BE2C (cell line): Measurements from ENCODE around the gene NME3.

ENCODE experiments used
- DNase-seq: peaks from one replicate; pipeline ENCODE4 v3.0.0-alpha.2; 2020
- H3K27me3 ChIP-seq: fragments of 250-450 bp; sonication (Bioruptor Pico); 2 replicates; pipeline ENCODE4 v1.5.1; 2020; ENCODE audit warnings: mild to moderate bottlenecking
- H3K36me3 ChIP-seq: fragments of 250-450 bp; sonication (Bioruptor Pico); 2 replicates; pipeline ENCODE4 v1.5.1; 2020; ENCODE audit warnings: mild to moderate bottlenecking
- H3K4me1 ChIP-seq: fragments of 250-450 bp; sonication (Bioruptor Pico); 2 replicates; pipeline ENCODE4 v1.5.1; 2020
- H3K4me3 ChIP-seq: 2 replicates; pipeline ENCODE4 v1.5.1; 2011; ENCODE audit warnings: low read depth, low read length
- H3K9me3 ChIP-seq: fragments of 250-450 bp; sonication (Bioruptor Pico); 2 replicates; pipeline ENCODE4 v1.5.1; 2020
- CTCF ChIP-seq: IDR thresholded peaks from 2 replicates; pipeline ENCODE4 v1.5.1; 2012; ENCODE audit warnings: mild to moderate bottlenecking, low read depth, low read length

Gene NME3

GRCh38 chr16:1768061-1768766 lies 3.1 kb downstream of the NME3 start:
- DNase-seq = no peak
- Histone ChIP-seq H3K4me1 (peaks cover 4% of the 10 kb centered on the region), H3K27me3 (no peaks in the 10 kb centered on the region), H3K36me3 (peaks cover 71% of the 10 kb centered on the region), H3K4me3 (no peak overlapping the region), H3K9me3 (no peaks in the 10 kb centered on the region)
- no peak for TF ChIP-seq CTCF

GRCh38 chr16:1767116-1767994 lies 4.0 kb downstream of the NME3 start:
- no peak overlapping the region for H3K4me3 ChIP-seq
- no peak for DNase-seq
- H3K27me3 ChIP-seq = no peaks in the 10 kb centered on the region
- H3K9me3 ChIP-seq = no peaks in the 10 kb centered on the region
- H3K4me1 ChIP-seq = peaks cover 4% of the 10 kb centered on the region
- peaks cover 79% of the 10 kb centered on the region for H3K36me3 ChIP-seq
- no peak for TF ChIP-seq CTCF

DNA sequence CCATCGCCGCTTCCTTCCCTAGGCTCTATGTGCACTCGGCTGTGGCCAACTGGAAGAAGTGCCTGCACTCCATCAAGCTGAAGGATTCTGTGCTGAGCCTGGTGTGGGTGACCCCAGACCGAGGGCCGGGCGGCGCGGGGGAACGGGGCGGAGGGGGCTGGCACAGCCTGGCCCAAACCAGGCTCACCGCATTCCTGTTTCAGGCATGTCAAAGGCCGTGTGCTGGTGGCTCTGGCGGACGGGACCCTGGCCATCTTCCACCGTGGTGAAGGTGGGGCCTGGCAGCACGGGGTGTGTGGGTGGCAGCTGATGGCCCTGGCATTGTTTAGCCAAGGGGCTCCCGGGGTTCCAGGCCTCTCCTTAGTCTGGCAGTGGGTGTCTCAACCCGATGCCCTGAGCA lies 4.6 kb downstream of the NME3 start:
- H3K4me3 ChIP-seq = no peak overlapping the region
- peaks cover 77% of the 10 kb centered on the region for H3K36me3 ChIP-seq
- no peaks in the 10 kb centered on the region for H3K9me3 ChIP-seq
- DNase-seq = no peak
- TF ChIP-seq CTCF = no peak
- peaks cover 4% of the 10 kb centered on the region for H3K4me1 ChIP-seq
- H3K27me3 ChIP-seq = no peaks in the 10 kb centered on the region

DNA sequence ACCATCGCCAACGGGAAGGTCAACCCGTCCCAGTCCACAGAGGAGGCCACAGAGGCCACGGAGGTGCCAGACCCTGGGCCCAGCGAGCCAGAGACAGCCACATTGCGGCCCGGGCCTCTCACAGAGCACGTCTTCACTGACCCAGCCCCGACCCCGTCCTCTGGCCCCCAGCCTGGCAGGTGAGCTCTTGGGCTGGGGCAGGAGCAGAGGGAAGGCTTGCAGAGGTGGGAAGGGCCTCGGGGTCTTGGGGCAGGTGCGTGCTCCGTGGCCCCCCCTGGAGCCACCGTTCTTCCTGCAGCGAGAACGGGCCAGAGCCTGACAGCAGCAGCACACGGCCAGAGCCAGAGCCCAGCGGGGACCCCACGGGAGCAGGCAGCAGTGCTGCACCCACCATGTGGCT lies 5.1 kb downstream of the NME3 start:
- Histone ChIP-seq H3K27me3 (no peaks in the 10 kb centered on the region), H3K4me1 (peaks cover 4% of the 10 kb centered on the region), H3K36me3 (peaks cover 77% of the 10 kb centered on the region)

DNA sequence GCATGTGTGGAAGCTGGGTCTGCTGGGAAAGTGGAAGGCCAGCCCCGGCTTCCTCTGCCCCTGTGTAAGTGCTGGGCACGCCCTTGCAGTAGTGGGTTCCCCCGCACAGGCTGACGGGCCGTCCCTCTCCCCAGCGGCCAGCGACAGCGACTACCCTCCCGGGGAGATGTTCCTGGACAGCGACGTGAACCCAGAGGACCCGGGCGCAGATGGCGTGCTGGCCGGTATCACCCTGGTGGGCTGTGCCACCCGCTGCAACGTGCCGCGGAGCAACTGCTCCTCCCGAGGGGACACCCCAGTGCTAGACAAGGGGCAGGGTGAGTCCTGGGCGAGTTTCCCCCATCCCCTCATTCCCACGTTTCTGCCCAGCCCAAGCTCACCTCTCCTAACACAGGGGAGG lies 5.5 kb downstream of the NME3 start:
- peaks cover 4% of the 10 kb centered on the region for H3K4me1 ChIP-seq
- DNase-seq = no peak
- no peaks in the 10 kb centered on the region for H3K9me3 ChIP-seq
- H3K4me3 ChIP-seq = no peak overlapping the region
- no peaks in the 10 kb centered on the region for H3K27me3 ChIP-seq
- TF ChIP-seq CTCF = no peak
- H3K36me3 ChIP-seq = peaks cover 80% of the 10 kb centered on the region

More for the DNA sequence above, 5.1 kb downstream of the NME3 start:
- H3K4me3 ChIP-seq = no peak overlapping the region
- TF ChIP-seq CTCF = no peak
- no peaks in the 10 kb centered on the region for H3K9me3 ChIP-seq
- DNase-seq = no peak

GRCh38 chr16:1764971-1765370 lies 6.4 kb downstream of the NME3 start:
- Histone ChIP-seq H3K9me3 (no peaks in the 10 kb centered on the region), H3K4me3 (no peak overlapping the region), H3K27me3 (no peaks in the 10 kb centered on the region), H3K36me3 (peaks cover 80% of the 10 kb centered on the region), H3K4me1 (peaks cover 1% of the 10 kb centered on the region)
- no peak for TF ChIP-seq CTCF
- no peak for DNase-seq
